Stimulated activated CD8-positive, alpha-beta memory T cell treated with anti-CD3 and anti-CD28 coated beads, Interleukin-4, amount 100 ng/mL, for 4 hours (primary cell): Measurements from ENCODE around the gene PARP2.
"Not testable (repeated sequence)": the region's sequence is repeated elsewhere in the genome, so short reads cannot be mapped to it uniquely, and the experiment has no call there.

ENCODE experiments used
- DNase-seq, 2 donors: peaks; one replicate each; pipeline ENCODE4 v3.0.0-alpha.2; 2020; ENCODE audit warnings: low read depth in 2 of 2, low spot score in 1 of 2

PARP2 gene, protein sequence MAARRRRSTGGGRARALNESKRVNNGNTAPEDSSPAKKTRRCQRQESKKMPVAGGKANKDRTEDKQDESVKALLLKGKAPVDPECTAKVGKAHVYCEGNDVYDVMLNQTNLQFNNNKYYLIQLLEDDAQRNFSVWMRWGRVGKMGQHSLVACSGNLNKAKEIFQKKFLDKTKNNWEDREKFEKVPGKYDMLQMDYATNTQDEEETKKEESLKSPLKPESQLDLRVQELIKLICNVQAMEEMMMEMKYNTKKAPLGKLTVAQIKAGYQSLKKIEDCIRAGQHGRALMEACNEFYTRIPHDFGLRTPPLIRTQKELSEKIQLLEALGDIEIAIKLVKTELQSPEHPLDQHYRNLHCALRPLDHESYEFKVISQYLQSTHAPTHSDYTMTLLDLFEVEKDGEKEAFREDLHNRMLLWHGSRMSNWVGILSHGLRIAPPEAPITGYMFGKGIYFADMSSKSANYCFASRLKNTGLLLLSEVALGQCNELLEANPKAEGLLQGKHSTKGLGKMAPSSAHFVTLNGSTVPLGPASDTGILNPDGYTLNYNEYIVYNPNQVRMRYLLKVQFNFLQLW

DNA sequence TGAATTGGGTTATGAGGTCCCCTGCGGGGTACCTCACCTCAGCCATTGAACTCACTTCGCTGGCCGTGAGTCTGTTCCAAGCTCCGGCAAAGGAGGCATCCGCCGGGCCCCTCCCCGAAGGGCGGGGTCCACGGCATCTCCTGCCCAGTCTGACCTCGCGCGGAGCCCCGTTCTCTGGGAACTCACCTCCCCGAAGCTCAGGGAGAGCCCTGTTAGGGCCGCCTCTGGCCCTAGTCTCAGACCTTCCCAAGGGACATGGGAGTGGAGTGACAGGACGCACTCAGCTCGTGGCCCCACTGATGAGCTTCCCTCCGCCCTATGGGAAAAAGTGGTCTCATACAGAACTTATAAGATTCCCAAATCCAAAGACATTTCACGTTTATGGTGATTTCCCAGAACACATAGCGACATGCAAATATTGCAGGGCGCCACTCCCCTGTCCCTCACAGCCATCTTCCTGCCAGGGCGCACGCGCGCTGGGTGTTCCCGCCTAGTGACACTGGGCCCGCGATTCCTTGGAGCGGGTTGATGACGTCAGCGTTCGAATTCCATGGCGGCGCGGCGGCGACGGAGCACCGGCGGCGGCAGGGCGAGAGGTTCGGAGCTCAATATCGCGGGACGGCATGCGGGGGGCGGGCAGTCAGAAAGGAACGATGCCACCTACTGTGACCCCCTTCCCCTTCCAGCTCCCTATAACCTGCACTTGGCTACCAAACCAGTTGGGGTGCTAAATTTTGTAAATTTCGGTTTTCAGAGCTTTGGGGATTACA is at the start of gene PARP2:
Gene PARP2 (plus strand): TSS at position 544 of the 770 bp plus-strand sequence. CDS start 7 bp downstream, at position 551.
- DNase-seq, result peak; percentile 73 to 83

DNA sequence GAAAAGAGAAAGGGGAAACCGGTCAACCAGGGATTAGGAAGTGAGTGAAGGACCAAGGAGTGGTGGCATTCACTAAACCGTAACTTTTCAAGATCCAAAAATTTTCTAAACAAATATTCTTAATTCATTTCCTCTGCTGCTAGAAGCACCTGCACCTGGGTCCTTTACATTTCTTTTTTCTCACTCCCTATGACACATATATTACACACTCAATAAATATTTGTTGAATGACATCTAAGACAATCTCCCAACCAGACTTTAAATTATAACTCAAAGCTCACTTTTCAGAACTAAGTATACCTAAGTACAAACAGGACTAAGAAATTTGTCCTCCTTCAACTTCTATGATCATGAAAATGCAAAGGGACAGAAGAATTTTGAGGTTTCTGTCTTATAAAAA is 48.8 kb upstream of the PARP2 start:
- DNase-seq, result no peak

DNA sequence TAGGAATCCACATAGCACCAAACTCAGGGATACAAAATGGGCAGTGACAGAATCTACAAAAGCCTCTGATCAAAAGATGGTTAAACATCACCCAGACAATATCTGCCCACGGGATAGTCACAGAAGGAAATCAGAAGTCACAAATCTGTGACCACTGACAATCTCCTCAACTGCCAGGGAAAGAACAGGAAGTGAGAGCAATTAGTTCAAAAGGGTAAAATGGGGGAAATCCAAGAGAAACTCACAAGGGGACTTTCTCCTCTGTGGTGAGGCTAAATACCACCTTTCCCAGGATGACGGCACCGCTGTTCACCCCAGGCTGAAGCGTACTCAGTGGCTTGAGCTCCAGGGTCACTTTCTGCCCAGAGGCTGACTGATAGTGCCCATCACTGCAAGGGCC is 48.4 kb upstream of the PARP2 start:
- no peak for DNase-seq

GRCh38 chr14:20302042-20302755 is 41.2 kb upstream of the PARP2 start:
- no peak for DNase-seq

DNA sequence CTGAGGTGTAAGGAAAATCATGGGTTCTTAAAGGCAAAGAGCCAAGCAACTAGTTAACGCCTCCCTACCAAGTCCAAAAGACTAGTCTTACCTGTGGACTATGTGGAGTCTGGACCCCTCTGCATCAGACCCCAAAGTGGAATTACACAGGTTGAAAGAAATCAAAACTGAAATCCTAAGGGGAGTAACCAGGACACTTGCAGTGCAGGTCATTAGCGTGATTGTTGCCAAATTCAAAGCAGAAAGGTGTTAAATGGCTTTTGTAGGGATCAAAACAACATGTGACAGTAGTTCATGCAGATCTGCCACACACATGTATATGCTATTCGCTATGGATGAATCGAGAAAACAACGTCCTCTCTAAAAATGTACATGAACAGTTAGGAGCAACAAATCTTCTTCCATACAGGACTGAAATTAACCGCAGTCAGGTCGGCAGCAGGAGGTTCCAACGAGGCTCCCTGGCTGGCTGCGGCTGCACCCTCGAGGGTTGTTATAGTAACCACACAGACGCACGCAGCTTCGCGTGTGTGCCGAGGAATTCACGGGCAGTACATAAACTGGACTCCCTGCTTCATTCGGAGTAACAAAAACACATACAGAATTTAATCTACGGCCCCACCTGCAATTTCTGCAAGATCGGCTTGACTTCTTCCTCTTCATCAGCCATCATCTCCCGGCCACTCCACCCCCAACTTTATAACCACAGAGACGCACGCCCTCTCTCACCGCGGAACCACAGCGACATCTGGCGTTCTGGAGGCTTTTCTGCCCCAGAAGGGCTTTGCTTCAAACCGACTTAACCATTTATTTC is 38.0 kb upstream of the PARP2 start, which contains the start of gene TTC5:
Gene TTC5 (minus strand): TSS at position 687 of the 814 bp plus-strand sequence. CDS start 14 bp downstream, at position 673.
- DNase-seq, result peak; percentile 79 to 91

DNA sequence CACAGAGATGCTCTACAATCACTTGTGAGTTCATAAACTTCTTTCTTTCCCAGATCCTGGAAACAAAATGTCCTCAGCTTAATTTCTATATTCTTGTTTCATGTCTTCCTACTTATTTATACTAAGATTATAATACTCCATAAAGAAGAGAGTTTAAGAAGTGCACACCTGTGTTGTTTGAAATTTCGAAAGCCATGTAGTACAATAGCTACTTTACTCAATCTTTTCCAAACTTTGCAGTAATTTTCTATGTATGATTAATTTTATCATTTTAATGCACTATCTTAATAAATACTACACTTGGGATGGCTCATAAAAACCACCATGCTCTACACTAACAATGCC is 37.4 kb upstream of the PARP2 start:
- no peak for DNase-seq

- no peak for DNase-seq
Measured at GRCh38 chr14:20314026-20314425, 29.4 kb upstream of the PARP2 start.

GRCh38 chr14:20317720-20318119 is 25.7 kb upstream of the PARP2 start:
- DNase-seq, result no peak

DNA sequence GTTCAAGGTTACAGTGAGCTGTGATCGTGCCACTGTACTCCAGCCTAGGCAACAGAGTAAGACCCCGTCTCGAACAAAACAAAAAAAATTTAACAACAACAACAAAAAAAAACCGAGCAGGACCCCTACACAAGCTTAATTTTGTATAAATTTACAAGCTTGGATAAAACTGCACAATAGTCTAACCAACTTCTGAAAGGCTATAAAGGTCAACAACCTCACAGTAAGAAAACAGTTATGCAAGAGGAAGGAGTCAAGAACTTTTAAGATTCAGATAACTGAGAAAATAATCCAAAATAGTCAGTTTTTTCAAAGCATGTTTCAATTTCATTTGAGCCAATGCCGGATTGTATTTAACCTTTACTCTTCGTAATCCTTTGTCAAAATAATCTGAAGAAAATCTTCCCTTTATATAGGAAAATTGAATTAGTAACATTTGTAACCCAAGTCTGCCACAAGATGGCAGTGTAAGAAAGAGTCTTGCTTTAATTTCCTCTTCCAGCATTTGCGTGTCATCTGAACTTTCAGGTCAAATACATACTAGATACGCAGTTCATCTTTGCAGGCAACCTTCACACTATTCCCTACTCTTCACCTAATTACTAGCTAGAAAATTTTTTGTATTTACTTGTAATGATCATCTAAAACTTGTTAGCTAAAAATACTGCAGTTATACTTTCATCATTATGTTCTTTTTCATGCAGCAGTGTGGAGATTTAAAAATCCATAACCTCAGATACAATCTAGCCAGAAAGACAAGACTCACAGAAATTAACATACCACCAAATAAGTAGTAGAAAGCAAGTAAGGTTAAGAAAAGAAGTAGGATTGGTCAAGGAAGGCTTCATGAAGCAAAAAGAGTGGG is 16.2 kb upstream of the PARP2 start:
- DNase-seq, result no peak

GRCh38 chr14:20328705-20329104 is 14.7 kb upstream of the PARP2 start:
- no peak for DNase-seq

- no peak for DNase-seq
Measured at GRCh38 chr14:20329355-20329754, 14.1 kb upstream of the PARP2 start.

DNA sequence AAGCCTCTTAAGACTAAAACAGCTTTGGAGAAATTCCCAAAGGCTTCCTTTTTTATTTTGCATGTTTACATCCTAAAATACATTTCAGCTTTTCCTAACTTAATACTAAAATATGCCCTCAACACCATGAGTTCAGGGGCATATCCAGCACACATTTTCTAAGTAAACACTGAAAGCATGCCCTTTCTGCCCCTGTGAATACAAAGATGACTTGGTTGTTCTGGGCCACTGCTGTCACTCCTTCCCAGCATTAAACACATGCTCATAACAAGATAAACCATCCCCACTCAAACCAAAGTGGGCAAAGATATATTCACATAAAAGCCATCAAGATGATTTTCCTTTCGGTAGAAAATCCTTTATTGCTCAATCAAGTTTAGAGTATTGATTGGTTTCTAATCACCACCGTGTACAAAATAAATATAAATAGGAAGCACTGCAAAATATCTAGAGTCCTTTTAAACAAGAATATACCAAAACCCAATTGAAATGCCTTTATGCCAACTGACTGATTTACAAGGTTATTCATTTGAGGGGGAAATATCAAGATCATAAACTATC is 12.3 kb upstream of the PARP2 start:
- DNase-seq, result no peak

DNA sequence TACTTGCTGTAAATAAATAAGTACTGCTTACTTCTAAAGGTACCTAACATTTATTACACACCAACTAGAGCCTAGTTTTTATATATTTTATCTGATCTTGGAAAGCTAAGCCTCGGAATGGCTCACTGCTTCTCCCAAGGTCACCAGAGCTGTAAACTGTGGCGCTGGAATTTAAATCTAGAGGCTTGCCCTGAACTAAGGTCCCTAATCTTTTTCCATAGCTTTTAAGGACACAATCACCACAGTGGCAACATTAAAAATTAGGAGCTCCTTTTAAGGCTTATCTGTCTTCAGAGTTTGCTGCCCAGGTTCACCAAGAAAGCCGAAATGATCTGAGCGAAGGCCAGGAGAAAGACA is 11.0 kb upstream of the PARP2 start:
- DNase-seq, result no peak

- no peak for DNase-seq
Measured at GRCh38 chr14:20332788-20333493, 10.5 kb upstream of the PARP2 start, which contains the start of gene CCNB1IP1. CCNB1IP1 (minus strand) TSS chr14:20333279; CDS start chr14:20316523, 16,756 bp downstream.

DNA sequence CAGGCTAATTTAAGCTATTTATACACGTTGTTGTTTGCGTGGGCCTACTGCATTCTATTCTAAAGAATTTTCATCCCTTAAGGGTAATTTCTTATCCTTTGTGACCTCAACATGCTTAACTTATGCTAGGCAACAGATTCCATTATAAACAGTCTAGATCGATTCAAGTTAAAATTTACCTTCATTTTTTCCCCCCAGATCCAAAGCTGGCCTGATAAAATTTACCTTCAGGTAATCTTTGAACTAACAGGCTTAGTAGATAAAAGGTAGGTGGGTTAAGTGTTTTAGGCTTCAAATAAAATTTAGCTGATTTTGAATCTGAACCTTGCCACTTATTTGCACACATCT is 10.0 kb upstream of the PARP2 start:
- DNase-seq, result no peak

DNA sequence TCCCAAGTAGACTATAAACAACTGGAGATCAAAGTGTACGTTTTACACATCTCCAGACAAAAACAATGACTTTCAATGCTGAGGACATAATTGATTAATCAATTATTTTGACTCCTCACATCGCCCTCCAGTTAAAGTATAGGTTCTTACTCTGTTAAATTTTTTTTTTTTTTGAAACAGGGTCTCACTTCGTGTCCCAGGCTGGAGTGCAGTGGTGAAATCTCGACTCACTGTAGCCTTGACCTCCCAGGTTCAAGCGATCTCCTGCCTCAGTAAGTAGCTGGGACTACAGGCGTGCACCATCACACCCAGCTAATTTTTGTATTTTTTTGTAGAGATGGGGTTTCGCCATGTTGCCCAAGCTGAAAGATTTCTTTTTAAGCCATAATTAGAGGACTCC is 9.4 kb upstream of the PARP2 start:
- no peak for DNase-seq

DNA sequence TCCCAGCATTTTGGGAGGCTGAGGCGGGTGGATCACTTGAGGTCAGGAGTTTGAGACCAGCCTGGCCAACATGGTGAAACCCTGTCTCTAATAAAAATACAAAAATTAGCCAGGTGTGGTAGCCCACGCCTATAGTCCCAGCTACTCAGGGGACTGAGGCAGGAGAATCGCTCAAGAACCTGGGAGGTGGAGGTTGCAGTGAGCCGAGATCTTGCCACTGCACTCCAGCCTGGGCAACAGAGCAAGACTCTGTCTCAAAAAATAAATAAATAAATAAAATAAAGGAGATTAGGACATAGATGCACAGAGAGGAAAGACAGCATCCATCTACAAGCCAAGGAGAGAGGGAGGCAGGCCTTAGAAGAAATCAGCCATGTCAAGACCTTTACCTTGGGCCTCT is 2.4 kb upstream of the PARP2 start:
- not testable (repeated sequence) for DNase-seq

DNA sequence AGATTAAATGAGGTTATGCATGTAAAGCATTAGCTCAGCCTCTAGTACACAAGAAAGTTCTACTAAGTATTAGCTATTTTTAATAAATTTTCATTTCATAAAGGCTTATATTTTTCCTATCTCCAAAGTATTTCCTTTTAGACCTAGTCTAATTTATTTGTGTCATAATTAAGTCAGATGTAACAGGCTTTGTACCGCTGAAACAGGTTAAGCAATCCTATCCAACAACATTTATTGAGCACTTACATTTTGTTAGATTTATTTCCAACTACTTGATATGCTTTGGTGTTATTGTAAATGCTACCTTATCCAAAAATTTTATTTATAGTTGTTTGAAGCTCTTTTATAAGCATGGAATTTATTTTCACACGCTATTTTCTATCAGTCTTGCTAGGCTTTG is 1.8 kb upstream of the PARP2 start:
- DNase-seq, result no peak

DNA sequence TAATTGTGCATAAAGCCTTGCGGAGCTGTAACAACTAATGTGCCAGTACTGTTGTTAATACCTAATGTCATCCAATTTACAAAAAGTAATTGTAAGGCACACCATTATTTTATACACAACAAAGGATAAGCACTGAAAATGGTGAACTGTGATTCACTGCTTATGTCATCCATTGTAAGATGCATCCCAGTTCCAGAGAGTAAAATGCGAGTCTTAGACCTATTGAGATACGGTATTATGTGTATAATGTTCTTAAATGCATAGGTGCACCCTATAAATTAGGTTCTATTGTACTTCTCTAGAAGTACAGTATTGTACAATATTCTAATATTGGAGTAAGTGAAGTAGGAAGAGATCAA is 406 bp downstream of the PARP2 start:
- DNase-seq, result no peak
